Effector CD4-positive, alpha-beta T cell (primary cell): ENCODE results near the gene PRPH.

ENCODE experiments used
- DNase-seq: peaks from one replicate; pipeline ENCODE4 v3.0.0-alpha.2; 2020

PRPH gene

GRCh38 chr12:49346659-49347310 is 51.8 kb downstream of the PRPH start, which contains the start of gene DNAJC22:
Gene DNAJC22 (plus strand): TSS chr12:49346888. CDS start chr12:49348873, 1,985 bp downstream.
- no peak for DNase-seq

GRCh38 chr12:49347311-49348193 is 52.6 kb downstream of the PRPH start:
- DNase-seq = peak; percentile 72
